Glutamatergic neuron (in vitro differentiated cells): ENCODE data around the gene ROS1. TPM values are rescaled to one million over a fixed set of nuclear protein-coding genes. Genes with fewer than 3 reads are reported as not detected.
A peak's percentile ranks its signal among the peaks of the same experiment; 100 is the strongest.

Experiments
- DNase-seq: peaks from one replicate; pipeline ENCODE4 v3.0.0; 2022
- H3K27ac Mint-ChIP-seq: one replicate; pipeline ENCODE4 v1.8.0; 2020; ENCODE audit warnings: mild to moderate bottlenecking, mixed read lengths, inconsistent platforms; ENCODE audit not compliant: unreplicated experiment
- H3K27me3 Mint-ChIP-seq: one replicate; pipeline ENCODE4 v1.8.0; 2020; ENCODE audit warnings: mild to moderate bottlenecking, moderate library complexity, mixed read lengths, inconsistent platforms; ENCODE audit not compliant: unreplicated experiment
- H3K36me3 Mint-ChIP-seq: one replicate; pipeline ENCODE4 v1.8.0; 2020; ENCODE audit warnings: mild to moderate bottlenecking, mixed read lengths, inconsistent platforms; ENCODE audit not compliant: unreplicated experiment
- H3K4me1 Mint-ChIP-seq: one replicate; pipeline ENCODE4 v1.8.0; 2020; ENCODE audit warnings: mild to moderate bottlenecking, low read depth, mixed read lengths, inconsistent platforms; ENCODE audit not compliant: unreplicated experiment
- H3K4me3 Mint-ChIP-seq: one replicate; pipeline ENCODE4 v1.8.0; 2020; ENCODE audit warnings: mild to moderate bottlenecking, mixed read lengths, inconsistent platforms; ENCODE audit not compliant: unreplicated experiment
- H3K9me3 Mint-ChIP-seq: one replicate; pipeline ENCODE4 v1.8.0; 2020; ENCODE audit warnings: mild to moderate bottlenecking, moderate library complexity, mixed read lengths, inconsistent platforms; ENCODE audit not compliant: unreplicated experiment
- CTCF ChIP-seq: fragments of 200-600 bp; sonication (generic); IDR thresholded peaks from one replicate; pipeline ENCODE4 v1.5.0; 2021; ENCODE audit not compliant: partially characterized antibody, unreplicated experiment
- total RNA-seq: library from RNA; stranded (reverse); fragmentation: NEBNext Ultra II Directional; extraction: Animal tissue kit (Norgen Biotek cat#: 25700); gene quantifications from one replicate; pipeline ENCODE4 v1.2.1, GENCODE V29; 2021; ENCODE audit not compliant: unreplicated experiment

The ROS1 gene
- total RNA-seq, 1 donor from 2014 or later: not detected

- H3K27me3 Mint-ChIP-seq: peaks cover 28% of the 10 kb centered on the region
- no peaks in the 10 kb centered on the region for H3K4me1 Mint-ChIP-seq
- H3K4me3 Mint-ChIP-seq: peak overlapping the region; percentile 60
- DNase-seq: peak; percentile 35
- no peak for TF ChIP-seq CTCF
- H3K27ac Mint-ChIP-seq: no peak overlapping the region
- peaks cover 5% of the 10 kb centered on the region for H3K9me3 Mint-ChIP-seq
- H3K36me3 Mint-ChIP-seq: no peaks in the 10 kb centered on the region
Measured at GRCh38 chr6:117270843-117271507, 154.8 kb downstream of the ROS1 start.

- peak overlapping the region; percentile 81 for H3K4me3 Mint-ChIP-seq
- no peaks in the 10 kb centered on the region for H3K36me3 Mint-ChIP-seq
- no peak overlapping the region for H3K27ac Mint-ChIP-seq
- peaks cover 5% of the 10 kb centered on the region for H3K9me3 Mint-ChIP-seq
- peak; percentile 65 for DNase-seq
- no peaks in the 10 kb centered on the region for H3K4me1 Mint-ChIP-seq
- peaks cover 32% of the 10 kb centered on the region for H3K27me3 Mint-ChIP-seq
- TF ChIP-seq CTCF: no peak
Measured at GRCh38 chr6:117270055-117270842, 155.5 kb downstream of the ROS1 start.

GRCh38 chr6:117269638-117270054 is 156.1 kb downstream of the ROS1 start:
- Mint-ChIP-seq H3K4me1 (peaks cover 3% of the 10 kb centered on the region), H3K27me3 (peaks cover 36% of the 10 kb centered on the region), H3K9me3 (peaks cover 10% of the 10 kb centered on the region), H3K27ac (no peak overlapping the region), H3K36me3 (no peaks in the 10 kb centered on the region), H3K4me3 (peak overlapping the region; percentile 81)
- TF ChIP-seq CTCF: no peak
- DNase-seq: no peak

- H3K36me3 Mint-ChIP-seq: no peaks in the 10 kb centered on the region
- H3K27ac Mint-ChIP-seq: no peak overlapping the region
- H3K27me3 Mint-ChIP-seq: peaks cover 42% of the 10 kb centered on the region
- H3K4me1 Mint-ChIP-seq: peaks cover 3% of the 10 kb centered on the region
- no peak for TF ChIP-seq CTCF
- H3K9me3 Mint-ChIP-seq: peaks cover 14% of the 10 kb centered on the region
- no peak for DNase-seq
- no peak overlapping the region for H3K4me3 Mint-ChIP-seq
Measured at GRCh38 chr6:117268924-117269323, 156.8 kb downstream of the ROS1 start.
